C4-2B (cell line): Measurements from ENCODE around the gene MAB21L3.

Source experiments
- H3K27ac ChIP-seq: fragments of 450-650 bp; 2 replicates; pipeline ENCODE4 v1.5.1; 2017
- ZFX ChIP-seq: fragments of 450-650 bp; IDR thresholded peaks from 2 replicates; pipeline ENCODE4 v1.6.1; 2017
- TF ChIP-seq, protein P1 (sequence below): fragments of 450-650 bp; conservative IDR thresholded peaks from 2 replicates; pipeline ENCODE4 v1.5.1; 2017; ENCODE audit warnings: mild to moderate bottlenecking

MAB21L3 gene

DNA sequence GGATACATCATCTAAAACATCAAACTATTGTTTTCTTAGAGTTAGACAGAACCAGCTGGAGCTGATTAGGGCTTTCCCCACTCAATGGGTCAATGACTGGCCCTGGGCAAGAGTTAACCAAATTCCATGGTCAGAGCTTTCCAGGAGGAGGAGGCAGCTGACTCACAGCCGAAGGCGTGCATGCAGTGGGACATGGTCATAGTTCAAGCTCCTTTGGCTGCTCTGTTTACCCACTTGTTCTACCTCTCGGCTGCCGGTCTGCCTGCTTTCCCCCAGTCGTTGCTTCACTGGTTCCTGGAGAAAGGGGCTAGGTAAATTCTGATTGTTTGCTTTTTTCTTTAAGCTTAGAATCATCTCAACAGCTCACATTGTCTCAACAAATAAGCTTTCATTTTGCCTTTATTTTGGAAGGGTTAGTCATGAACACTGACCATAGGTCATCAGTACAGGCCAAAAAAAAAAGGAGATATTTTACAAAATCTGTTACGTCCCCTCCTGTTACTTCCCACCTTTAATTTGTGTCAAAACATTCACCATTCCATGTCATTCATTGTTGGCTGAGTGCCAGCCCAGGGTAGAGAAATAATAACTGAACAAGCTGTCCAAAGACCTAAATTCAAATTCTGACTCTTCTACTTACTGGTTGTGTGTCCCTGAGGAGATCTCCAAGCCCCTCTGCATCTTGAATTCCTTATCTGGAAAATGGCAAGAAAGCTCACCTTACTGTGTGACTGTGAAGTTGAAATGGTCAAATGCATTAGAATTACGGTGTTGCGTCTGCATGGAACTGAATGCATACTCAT lies 12.0 kb downstream of the MAB21L3 start:
- peak overlapping the region; percentile 63; the same call in 1 of the 2 replicates for H3K27ac ChIP-seq

DNA sequence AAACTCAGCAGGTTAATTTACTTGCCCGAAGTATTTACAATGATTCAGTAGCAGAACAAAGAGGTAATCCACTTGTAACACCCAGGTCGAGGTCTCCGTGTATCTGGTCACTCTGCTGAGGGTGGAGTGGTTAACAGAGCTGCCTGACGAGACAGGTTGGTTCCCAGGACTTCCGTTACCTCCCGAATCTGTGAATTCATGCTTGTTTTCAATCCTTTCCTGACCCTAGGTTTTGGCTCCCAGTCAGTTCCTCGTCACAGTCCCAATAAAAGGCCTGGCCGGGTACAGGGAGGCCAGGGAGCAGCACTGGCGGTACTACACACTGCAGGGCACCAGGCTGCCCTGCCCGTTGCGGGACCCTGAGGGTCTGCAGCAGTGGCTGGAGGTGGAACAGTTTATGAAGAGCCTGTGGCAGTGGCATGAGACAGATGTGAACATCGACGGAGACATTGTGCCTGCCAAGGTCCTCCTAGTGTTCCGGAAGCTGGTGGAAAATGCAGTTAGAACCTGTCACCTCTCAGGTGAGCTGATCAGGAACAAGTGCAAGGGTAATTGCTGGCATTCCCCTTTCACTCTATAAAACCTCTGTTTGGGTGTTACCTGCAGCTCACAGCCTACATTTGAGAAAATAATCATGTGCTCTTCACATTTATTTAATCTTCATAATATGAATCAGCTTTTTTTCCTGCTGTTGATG lies 12.8 kb downstream of the MAB21L3 start:
- H3K27ac ChIP-seq, result peak overlapping the region; percentile 63
- no peak for TF ChIP-seq ZFX

More for the DNA sequence above, 12.0 kb downstream of the MAB21L3 start:
- no peak for TF ChIP-seq ZFX

DNA sequence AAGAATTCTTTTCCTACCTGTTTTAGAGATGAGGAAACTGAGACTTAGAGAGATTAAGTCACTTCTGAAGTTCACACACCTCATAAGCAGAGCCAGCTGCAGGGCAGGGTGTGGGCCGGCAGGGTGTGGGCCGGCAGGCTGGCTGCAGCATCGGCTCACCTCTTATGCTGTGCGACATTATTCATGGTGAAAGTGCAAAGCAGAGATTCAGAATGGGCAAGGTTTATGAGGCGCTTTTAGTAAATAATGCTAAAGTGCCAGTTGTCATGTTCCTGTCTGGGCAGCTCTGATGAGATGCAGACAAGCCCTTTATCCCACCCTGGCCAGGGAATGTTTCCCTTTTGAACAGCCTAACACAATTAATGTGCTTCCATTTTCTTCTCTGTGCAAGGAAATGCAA lies 14.6 kb downstream of the MAB21L3 start:
- TF ChIP-seq, protein P1, sequence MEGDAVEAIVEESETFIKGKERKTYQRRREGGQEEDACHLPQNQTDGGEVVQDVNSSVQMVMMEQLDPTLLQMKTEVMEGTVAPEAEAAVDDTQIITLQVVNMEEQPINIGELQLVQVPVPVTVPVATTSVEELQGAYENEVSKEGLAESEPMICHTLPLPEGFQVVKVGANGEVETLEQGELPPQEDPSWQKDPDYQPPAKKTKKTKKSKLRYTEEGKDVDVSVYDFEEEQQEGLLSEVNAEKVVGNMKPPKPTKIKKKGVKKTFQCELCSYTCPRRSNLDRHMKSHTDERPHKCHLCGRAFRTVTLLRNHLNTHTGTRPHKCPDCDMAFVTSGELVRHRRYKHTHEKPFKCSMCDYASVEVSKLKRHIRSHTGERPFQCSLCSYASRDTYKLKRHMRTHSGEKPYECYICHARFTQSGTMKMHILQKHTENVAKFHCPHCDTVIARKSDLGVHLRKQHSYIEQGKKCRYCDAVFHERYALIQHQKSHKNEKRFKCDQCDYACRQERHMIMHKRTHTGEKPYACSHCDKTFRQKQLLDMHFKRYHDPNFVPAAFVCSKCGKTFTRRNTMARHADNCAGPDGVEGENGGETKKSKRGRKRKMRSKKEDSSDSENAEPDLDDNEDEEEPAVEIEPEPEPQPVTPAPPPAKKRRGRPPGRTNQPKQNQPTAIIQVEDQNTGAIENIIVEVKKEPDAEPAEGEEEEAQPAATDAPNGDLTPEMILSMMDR, result no peak; the same call in 1 of the 2 replicates
- H3K27ac ChIP-seq, result no peak overlapping the region

DNA sequence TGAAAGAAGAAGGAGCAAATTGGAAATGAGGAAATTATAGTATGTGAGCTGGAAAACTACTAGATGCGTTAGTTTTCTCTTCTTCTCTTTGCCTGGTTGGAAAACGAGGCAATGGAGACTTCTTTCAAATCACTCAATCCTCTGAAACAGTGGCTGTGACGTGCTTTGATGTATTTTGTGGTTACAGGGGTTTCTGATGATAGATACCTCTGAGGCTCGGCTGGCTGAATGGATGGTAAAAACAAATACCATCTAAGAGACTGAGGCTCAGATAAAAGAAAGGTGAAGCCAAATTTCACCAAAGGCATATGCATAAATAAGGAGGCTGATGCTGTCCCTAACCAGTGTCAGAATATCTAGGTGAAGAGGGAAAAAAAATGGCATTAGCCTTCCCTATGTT lies 15.1 kb downstream of the MAB21L3 start:
- no peak overlapping the region for H3K27ac ChIP-seq
- TF ChIP-seq, protein P1, result no peak
- no peak for TF ChIP-seq ZFX

DNA sequence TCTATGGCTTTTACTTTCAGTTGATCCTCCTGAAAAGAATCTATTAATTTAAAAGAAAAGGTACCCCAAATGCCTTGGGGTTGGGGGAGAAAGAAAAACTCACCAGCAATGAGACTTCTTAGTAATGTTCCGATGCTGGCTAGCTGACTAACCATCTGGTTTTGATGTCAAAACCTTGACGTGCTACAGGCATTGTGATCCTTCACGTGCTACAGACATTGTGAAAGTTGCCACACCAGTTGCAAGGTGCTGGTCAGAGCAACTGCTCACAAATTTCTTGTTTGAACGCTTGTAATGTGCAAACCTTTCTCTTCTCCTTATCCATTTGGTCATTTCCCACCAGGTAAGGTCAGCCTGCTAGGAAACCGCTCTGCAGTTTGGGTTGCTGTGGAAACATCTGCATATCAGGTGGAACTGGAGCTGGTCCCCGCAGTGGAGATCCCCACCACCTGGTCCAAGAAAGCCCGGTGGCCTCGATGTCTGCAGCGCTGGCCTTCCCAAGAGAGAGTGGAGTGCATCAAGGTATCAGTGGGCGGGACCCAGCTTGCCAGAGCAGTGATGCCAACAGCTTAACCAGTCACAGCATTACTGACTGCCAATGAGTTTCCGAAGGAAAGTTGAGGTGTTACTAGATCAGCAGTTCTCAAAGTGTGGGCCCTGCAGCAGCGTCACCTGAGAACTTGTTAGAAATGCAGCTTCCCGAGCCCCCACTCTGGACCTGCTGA lies 16.1 kb downstream of the MAB21L3 start:
- no peak overlapping the region for H3K27ac ChIP-seq
- TF ChIP-seq ZFX, result no peak
- TF ChIP-seq, protein P1, result no peak

DNA sequence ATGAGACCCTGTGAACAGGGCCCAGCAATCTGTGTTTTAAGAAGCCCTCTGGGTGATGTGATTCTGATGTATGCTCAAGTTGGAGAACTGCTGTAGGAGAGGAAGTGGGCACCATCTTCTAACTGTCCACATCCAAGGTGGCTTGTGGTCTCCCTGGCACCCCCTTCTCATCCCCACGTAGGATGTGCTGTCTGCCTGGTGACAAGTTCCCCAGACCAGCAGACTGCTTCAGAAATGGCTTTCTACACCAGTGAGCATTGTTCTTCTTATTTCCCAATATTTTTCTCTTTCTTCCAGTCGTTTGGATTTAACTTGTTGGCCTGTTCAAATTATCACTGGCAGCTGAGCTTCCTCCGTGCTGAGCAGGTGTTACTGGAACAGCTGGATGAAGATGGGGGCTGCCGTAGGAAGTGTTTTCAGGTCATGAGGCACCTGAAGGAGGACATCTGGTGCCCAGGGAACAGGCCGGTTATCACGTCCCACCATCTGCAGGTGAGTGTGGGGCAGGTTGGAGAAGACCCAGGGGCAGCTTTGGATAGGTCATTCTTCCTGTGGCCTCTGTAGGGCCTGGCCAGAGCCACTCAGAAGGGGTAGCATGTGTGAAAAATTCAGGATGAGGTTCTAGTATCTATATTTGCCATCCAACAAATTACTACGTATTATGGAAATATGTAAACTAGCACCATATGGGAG lies 16.8 kb downstream of the MAB21L3 start:
- no peak for TF ChIP-seq ZFX
- TF ChIP-seq, protein P1, result no peak
- no peak overlapping the region for H3K27ac ChIP-seq

DNA sequence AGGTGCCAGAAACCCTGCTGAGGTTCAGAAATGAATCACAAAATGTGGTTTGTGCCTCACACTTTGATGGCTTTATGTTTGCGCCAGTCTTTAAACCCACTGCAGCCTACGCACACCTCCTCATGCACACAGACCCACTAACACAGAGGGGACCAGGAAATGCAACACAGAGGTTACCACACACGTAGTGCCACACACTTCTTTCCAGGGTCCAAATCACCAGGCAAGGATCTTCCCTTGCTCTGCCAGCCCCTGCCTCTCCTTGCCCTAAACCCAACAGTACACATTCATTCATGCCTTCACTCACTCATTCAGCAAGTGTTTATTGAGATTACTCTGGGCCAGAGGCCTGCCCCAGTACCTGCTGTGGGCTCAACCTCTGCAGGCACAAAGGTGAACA lies 17.5 kb downstream of the MAB21L3 start:
- TF ChIP-seq, protein P1, result no peak
- no peak for TF ChIP-seq ZFX
- no peak overlapping the region; the same call in 1 of the 2 replicates for H3K27ac ChIP-seq

DNA sequence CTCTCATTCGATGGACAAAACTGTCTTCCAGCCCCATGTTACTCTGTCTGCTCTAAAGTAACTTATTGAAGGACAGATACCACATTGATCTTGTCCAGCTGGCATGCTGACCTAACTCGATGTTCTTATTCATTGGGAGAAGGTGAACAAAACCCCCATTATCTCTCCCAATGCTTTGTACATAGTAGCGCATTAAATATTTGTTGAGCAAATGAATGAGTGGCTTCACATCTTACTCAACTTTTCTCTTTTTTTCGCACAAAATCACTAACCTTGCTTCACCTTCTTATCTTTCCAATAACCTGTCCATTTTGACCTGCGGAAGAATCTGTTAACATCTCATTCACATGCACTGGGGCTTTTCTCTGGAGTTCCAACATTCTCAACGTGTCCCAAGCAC lies 18.3 kb downstream of the MAB21L3 start:
- no peak overlapping the region for H3K27ac ChIP-seq
- no peak for TF ChIP-seq ZFX
- TF ChIP-seq, protein P1, result no peak
